AG04449 (cell line): ENCODE results near the gene C1orf53.
A peak's percentile ranks its signal among the peaks of the same experiment; 100 is the strongest.

Source experiments
- CTCF ChIA-PET: fragments of 350-600 bp; formaldehyde crosslinking; extraction: SDS; loops from one replicate; lab custom pipeline; 2021; ENCODE audit warnings: antibody characterized with exemption; lab: Yijun Ruan, JAX
- POLR2A ChIA-PET: fragments of 400-600, 350-600 bp; formaldehyde crosslinking; extraction: SDS; loops from one replicate; lab custom pipeline; 2020; ENCODE audit warnings: antibody characterized with exemption, inconsistent platforms; lab: Yijun Ruan, JAX
- DNase-seq: peaks from one replicate; pipeline ENCODE4 v3.0.0-alpha.2; 2010; ENCODE audit warnings: low read depth, low spot score
- H3K4me3 ChIP-seq: 2 replicates; pipeline ENCODE4 v1.5.1; 2011; ENCODE audit warnings: low read depth, mild to moderate bottlenecking, control low read depth, low read length
- CTCF ChIP-seq: IDR thresholded peaks from one replicate; pipeline ENCODE4 v1.5.1; 2011; ENCODE audit warnings: mild to moderate bottlenecking, moderate library complexity, low read length, control low read depth, inconsistent platforms; ENCODE audit not compliant: insufficient read depth; ENCODE audit errors: missing control alignments

Gene C1orf53

GRCh38 chr1:197890936-197891335 lies 11.5 kb upstream of the C1orf53 start:
- H3K4me3 ChIP-seq, result no peak overlapping the region
- no peak for TF ChIP-seq CTCF
- no peak for DNase-seq
- ChIA-PET POLR2A (no interaction called here), CTCF (interaction anchor here (1.4 to 3.1 kb wide), 3 partner anchors 12 to 274 kb away, joined by 3 to 19 read pairs (median 4); partner anchors contain the start of gene C1orf53)

GRCh38 chr1:197892684-197893083 lies 9.7 kb upstream of the C1orf53 start:
- TF ChIP-seq CTCF, result no peak
- DNase-seq, result no peak
- no peak overlapping the region for H3K4me3 ChIP-seq
- ChIA-PET POLR2A (no interaction called here), CTCF (interaction anchor here (0.7 to 3.1 kb wide), 2 partner anchors 24 to 187 kb away, joined by 4 to 19 read pairs; no protein-coding TSS in a partner anchor)

GRCh38 chr1:197896301-197896700 lies 6.1 kb upstream of the C1orf53 start:
- no peak for DNase-seq
- no peak overlapping the region for H3K4me3 ChIP-seq
- no peak for TF ChIP-seq CTCF
- CTCF ChIA-PET, result no interaction called here
- POLR2A ChIA-PET, result no interaction called here

- POLR2A ChIA-PET, result no interaction called here
- no peak for DNase-seq
- no peak for TF ChIP-seq CTCF
- no peak overlapping the region for H3K4me3 ChIP-seq
- CTCF ChIA-PET, result interaction anchor here (1.2 kb wide), 1 partner anchor 11 kb away, joined by 3 read pairs; no protein-coding TSS in a partner anchor
These were observed 3.4 kb upstream of the C1orf53 start for GRCh38 chr1:197899037-197899436.

- peak overlapping the region; percentile 79 for H3K4me3 ChIP-seq
- DNase-seq, result no peak
- ChIA-PET CTCF (interaction anchor here (1.0 to 8.0 kb wide), 7 partner anchors 11 to 382 kb away, joined by 3 to 77 read pairs (median 7); partner anchors contain the start of gene LHX9), POLR2A (interaction anchor here (0.6 to 3.1 kb wide), 7 partner anchors 9 to 284 kb away, joined by 3 to 11 read pairs (median 5); partner anchors contain the start of gene LHX9)
- TF ChIP-seq CTCF, result no peak
These were observed 338 bp upstream of the C1orf53 start for GRCh38 chr1:197902131-197902453.

- H3K4me3 ChIP-seq, result peak overlapping the region; percentile 79
- TF ChIP-seq CTCF, result no peak
- CTCF ChIA-PET, result interaction anchor here (0.9 to 8.0 kb wide), 11 partner anchors 12 to 383 kb away, joined by 3 to 77 read pairs (median 4); partner anchors contain the start of gene LHX9
- POLR2A ChIA-PET, result interaction anchor here (0.6 to 3.1 kb wide), 10 partner anchors 8 to 285 kb away, joined by 3 to 11 read pairs (median 4); partner anchors contain the start of gene LHX9
- DNase-seq, result no peak
These were observed 725 bp downstream of the C1orf53 start for GRCh38 chr1:197903196-197903514.
